Uterus (tissue), 4 donors: ENCODE results near the gene ROBO2. TPM values are rescaled to one million over a fixed set of nuclear protein-coding genes. Genes with fewer than 3 reads are reported as not detected.

Experiments used
- DNase-seq, 2 donors: peaks; one replicate each; pipeline ENCODE4 v3.0.0-alpha.2; 2019 to 2020
- H3K27ac ChIP-seq, 2 donors: fragments of 200-600 bp; sonication (generic); 1 replicate in 1 of 2; 2 replicates in 1 of 2; pipeline ENCODE4 v1.5.1; 2016 to 2018
- H3K27me3 ChIP-seq, 2 donors: fragments of 200-600 bp; sonication (generic); one replicate each; pipeline ENCODE4 v1.5.1; 2018 to 2019; ENCODE audit warnings: control low read depth in 1 of 2
- H3K36me3 ChIP-seq, 2 donors: fragments of 200-600 bp; sonication (generic); one replicate each; pipeline ENCODE4 v1.5.1; 2019; ENCODE audit warnings: control low read depth in 1 of 2
- H3K4me1 ChIP-seq, 2 donors: fragments of 200-600 bp; sonication (generic); one replicate each; pipeline ENCODE4 v1.5.1; 2018 to 2019; ENCODE audit warnings: control low read depth in 1 of 2
- H3K4me3 ChIP-seq, 2 donors: fragments of 200-600 bp; sonication (generic); 1 replicate in 1 of 2; 2 replicates in 1 of 2; pipeline ENCODE4 v1.5.1; 2018 to 2019; ENCODE audit warnings: mild to moderate bottlenecking in 1 of 2
- H3K9me3 ChIP-seq, 2 donors: fragments of 200-600 bp; sonication (generic); one replicate each; pipeline ENCODE4 v1.5.1; 2019; ENCODE audit warnings: control low read depth in 1 of 2
- CTCF ChIP-seq, 4 experiments: fragments of 200-600 bp in 2 of 4; fragments of 450-650 bp in 2 of 4; sonication (generic) in 2 of 4; IDR thresholded peaks; one replicate each; pipeline ENCODE4 v1.5.1; 2016 to 2019; ENCODE audit warnings: antibody characterized with exemption in 4 of 4, mild to moderate bottlenecking in 2 of 4, moderate library complexity in 1 of 4
- POLR2A ChIP-seq, 2 donors: fragments of 450-650 bp; IDR thresholded peaks; one replicate each; pipeline ENCODE4 v1.6.1; 2016; ENCODE audit warnings: antibody characterized with exemption in 2 of 2, mild to moderate bottlenecking in 1 of 2, moderate library complexity in 1 of 2
- intact Hi-C: fragments of 100-400 bp; cut with DNase I; formaldehyde crosslinking; loops from one replicate; pipeline ENCODE4 v1.15.1; 2023; ENCODE audit warnings: low total_unique reads
- total RNA-seq, 4 donors: library from RNA; depleted of rRNA in 3 of 4; stranded (reverse); fragments of >200 nt in 3 of 4; gene quantifications; one replicate each; pipeline versions ENCODE4 v1.1.0 to v1.2.4, GENCODE V29; 2014 to 2023
- donor health status: DM: yes; HTN: yes; CAD: no.

Gene ROBO2
- total RNA-seq, 4 donors from 2014 or later, result 0.26 to 51.3 (median 0.49) TPM; not detected in 1

GRCh38 chr3:77281721-77282120 lies 241.8 kb downstream of the ROBO2 start:
- H3K27me3 ChIP-seq, result no peaks in the 10 kb centered on the region
- TF ChIP-seq CTCF (IDR thresholded peaks at IDR 0.05), result no peak
- no peak for TF ChIP-seq POLR2A (IDR thresholded peaks at IDR 0.05)
- no peak overlapping the region for H3K4me3 ChIP-seq
- H3K4me1 ChIP-seq, result no peaks in the 10 kb centered on the region
- no peaks in the 10 kb centered on the region for H3K36me3 ChIP-seq
- intact Hi-C loops, result no loop called here
- DNase-seq, result no peak
- H3K9me3 ChIP-seq, result no peaks in the 10 kb centered on the region
- no peak overlapping the region for H3K27ac ChIP-seq

GRCh38 chr3:77283108-77283507 lies 243.2 kb downstream of the ROBO2 start:
- no peaks in the 10 kb centered on the region for H3K9me3 ChIP-seq
- intact Hi-C loops, result no loop called here
- DNase-seq, result no peak
- H3K27ac ChIP-seq, result no peak overlapping the region
- H3K36me3 ChIP-seq, result no peaks in the 10 kb centered on the region
- TF ChIP-seq CTCF (IDR thresholded peaks at IDR 0.05), result no peak
- TF ChIP-seq POLR2A (IDR thresholded peaks at IDR 0.05), result no peak
- no peak overlapping the region for H3K4me3 ChIP-seq
- no peaks in the 10 kb centered on the region for H3K4me1 ChIP-seq
- H3K27me3 ChIP-seq, result no peaks in the 10 kb centered on the region

GRCh38 chr3:77288348-77288747 lies 248.4 kb downstream of the ROBO2 start:
- Histone ChIP-seq H3K36me3 (no peaks in the 10 kb centered on the region), H3K9me3 (no peaks in the 10 kb centered on the region), H3K4me3 (no peak overlapping the region), H3K27me3 (no peaks in the 10 kb centered on the region), H3K4me1 (no peaks in the 10 kb centered on the region), H3K27ac (no peak overlapping the region)
- intact Hi-C loops, result no loop called here
- no peak for TF ChIP-seq CTCF (IDR thresholded peaks at IDR 0.05)
- DNase-seq, result no peak

- no peaks in the 10 kb centered on the region for H3K36me3 ChIP-seq
Observed at GRCh38 chr3:77296527-77296926, 256.6 kb downstream of the ROBO2 start.

GRCh38 chr3:77298417-77298816 lies 258.5 kb downstream of the ROBO2 start:
- Histone ChIP-seq H3K27ac (no peak overlapping the region), H3K27me3 (no peaks in the 10 kb centered on the region), H3K4me1 (no peaks in the 10 kb centered on the region), H3K9me3 (no peaks in the 10 kb centered on the region), H3K36me3 (no peaks in the 10 kb centered on the region), H3K4me3 (no peak overlapping the region)
- no peak for DNase-seq
- intact Hi-C loops, result no loop called here
- TF ChIP-seq CTCF (IDR thresholded peaks at IDR 0.05) (no peak), POLR2A (IDR thresholded peaks at IDR 0.05) (no peak)

More at GRCh38 chr3:77296527-77296926, 256.6 kb downstream of the ROBO2 start:
- TF ChIP-seq CTCF (IDR thresholded peaks at IDR 0.05) (no peak), POLR2A (IDR thresholded peaks at IDR 0.05) (no peak)
- DNase-seq, result no peak
- H3K9me3 ChIP-seq, result no peaks in the 10 kb centered on the region
- intact Hi-C loops, result no loop called here
- H3K4me1 ChIP-seq, result no peaks in the 10 kb centered on the region
- no peak overlapping the region for H3K4me3 ChIP-seq
- no peak overlapping the region for H3K27ac ChIP-seq
- H3K27me3 ChIP-seq, result no peaks in the 10 kb centered on the region
